ENCODE data around the gene RINT1. TPM values are rescaled to one million over a fixed set of nuclear protein-coding genes. Genes with fewer than 3 reads are reported as not detected.

RINT1 gene
- polyA plus RNA-seq, 2 of the 4 experiments (the other 2 are of a cell fraction), result 26.3 to 34.9 TPM

- no peak for ATAC-seq
- DNase-seq (ENCODE audit: low read depth in 1 of 2, low spot score in 1 of 2), result no peak
- Histone ChIP-seq H3K4me1 (peaks cover 7% of the 10 kb centered on the region; the same call in 2 of the 3 replicates), H3K4me2 (no peak overlapping the region), H3K27ac (no peak overlapping the region), H3K9me3 (0 out of 3 replicates have a peak, but pooled peaks cover 3% of the 10 kb centered on the region), H3K4me3 (no peak overlapping the region)
- ChIA-PET POLR2A (no interaction called here), CTCF (interaction anchor here (0.9 to 2.2 kb wide), 2 partner anchors 8 to 24 kb away, joined by 3 to 5 read pairs; no protein-coding TSS in a partner anchor)
- no peak for TF ChIP-seq CHD2 (IDR thresholded peaks at IDR 0.05; ENCODE audit: low read length, partially characterized antibody)
- TF ChIP-seq GATA3 (IDR thresholded peaks at IDR 0.05; ENCODE audit: borderline replicate concordance), result no peak
- no peak for TF ChIP-seq JUNB (IDR thresholded peaks at IDR 0.05)
- TF ChIP-seq HOXA7 (CRISPR knock-in tag; IDR thresholded peaks at IDR 0.05), result no peak
- no peak for TF ChIP-seq HOXB5 (CRISPR knock-in tag; IDR thresholded peaks at IDR 0.05)
- no peak for TF ChIP-seq MAZ (IDR thresholded peaks at IDR 0.05; ENCODE audit: borderline replicate concordance, low read depth, low read length)
- TF ChIP-seq CHD4 (IDR thresholded peaks at IDR 0.05; ENCODE audit: borderline replicate concordance), result no peak
- TF ChIP-seq ESRRA (IDR thresholded peaks at IDR 0.05; ENCODE audit: borderline replicate concordance, low read length), result no peak
- no peak for TF ChIP-seq KDM5A (IDR thresholded peaks at IDR 0.05)
- TF ChIP-seq MYC (IDR thresholded peaks at IDR 0.05; ENCODE audit: borderline replicate concordance, low read length), result no peak
- no peak for TF ChIP-seq BHLHE40 (IDR thresholded peaks at IDR 0.05; ENCODE audit: low read depth, low read length)
- TF ChIP-seq RARB (CRISPR knock-in tag; IDR thresholded peaks at IDR 0.05), result no peak
- TF ChIP-seq MAX (IDR thresholded peaks at IDR 0.05), result no peak
- no peak for TF ChIP-seq FOXS1 (CRISPR knock-in tag; IDR thresholded peaks at IDR 0.05)
- TF ChIP-seq EHMT2 (IDR thresholded peaks at IDR 0.05; ENCODE audit: low read depth), result no peak
- no peak for FAIRE-seq
Observed at GRCh38 chr7:105578496-105578895, 46.5 kb downstream of the RINT1 start.

- DNase-seq (ENCODE audit: low read depth in 1 of 2, low spot score in 1 of 2), result peak in 1 of 2 experiments; percentile 62
- no peak for FAIRE-seq
Observed at GRCh38 chr7:105580022-105580740, 48.2 kb downstream of the RINT1 start.

More at GRCh38 chr7:105580022-105580740, 48.2 kb downstream of the RINT1 start:
- Histone ChIP-seq H3K4me2 (peak overlapping the region; percentile 84), H3K4me1 (peaks cover 7% of the 10 kb centered on the region; the same call in 2 of the 3 replicates), H3K27ac (peak overlapping the region; percentile 81 to 86), H3K9me3 (no peaks in the 10 kb centered on the region), H3K4me3 (peak overlapping the region; percentile 53)
- CTCF ChIA-PET, result interaction anchor here (1.0 to 2.2 kb wide), 4 partner anchors 9 to 15 kb away, joined by 3 to 10 read pairs (median 4); no protein-coding TSS in a partner anchor
- POLR2A ChIA-PET, result no interaction called here
- ATAC-seq, result peak in 1 of 2 experiments; percentile 44; a peak in 3 of 6 replicates
- 61% methylated on average over 22 of the region's 22 CpGs for WGBS (ENCODE audit: missing lambda C conversion rate)
- TF ChIP-seq, protein P1, sequence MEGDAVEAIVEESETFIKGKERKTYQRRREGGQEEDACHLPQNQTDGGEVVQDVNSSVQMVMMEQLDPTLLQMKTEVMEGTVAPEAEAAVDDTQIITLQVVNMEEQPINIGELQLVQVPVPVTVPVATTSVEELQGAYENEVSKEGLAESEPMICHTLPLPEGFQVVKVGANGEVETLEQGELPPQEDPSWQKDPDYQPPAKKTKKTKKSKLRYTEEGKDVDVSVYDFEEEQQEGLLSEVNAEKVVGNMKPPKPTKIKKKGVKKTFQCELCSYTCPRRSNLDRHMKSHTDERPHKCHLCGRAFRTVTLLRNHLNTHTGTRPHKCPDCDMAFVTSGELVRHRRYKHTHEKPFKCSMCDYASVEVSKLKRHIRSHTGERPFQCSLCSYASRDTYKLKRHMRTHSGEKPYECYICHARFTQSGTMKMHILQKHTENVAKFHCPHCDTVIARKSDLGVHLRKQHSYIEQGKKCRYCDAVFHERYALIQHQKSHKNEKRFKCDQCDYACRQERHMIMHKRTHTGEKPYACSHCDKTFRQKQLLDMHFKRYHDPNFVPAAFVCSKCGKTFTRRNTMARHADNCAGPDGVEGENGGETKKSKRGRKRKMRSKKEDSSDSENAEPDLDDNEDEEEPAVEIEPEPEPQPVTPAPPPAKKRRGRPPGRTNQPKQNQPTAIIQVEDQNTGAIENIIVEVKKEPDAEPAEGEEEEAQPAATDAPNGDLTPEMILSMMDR (IDR thresholded peaks at IDR 0.05), result peak; percentile 35; the same call in 1 of the 3 replicates
- TF ChIP-seq FOSL2 (IDR thresholded peaks at IDR 0.05), result no peak
- TF ChIP-seq FOSL2 (CRISPR knock-in tag; IDR thresholded peaks at IDR 0.05), result peak; percentile 44
- TF ChIP-seq, protein P2, sequence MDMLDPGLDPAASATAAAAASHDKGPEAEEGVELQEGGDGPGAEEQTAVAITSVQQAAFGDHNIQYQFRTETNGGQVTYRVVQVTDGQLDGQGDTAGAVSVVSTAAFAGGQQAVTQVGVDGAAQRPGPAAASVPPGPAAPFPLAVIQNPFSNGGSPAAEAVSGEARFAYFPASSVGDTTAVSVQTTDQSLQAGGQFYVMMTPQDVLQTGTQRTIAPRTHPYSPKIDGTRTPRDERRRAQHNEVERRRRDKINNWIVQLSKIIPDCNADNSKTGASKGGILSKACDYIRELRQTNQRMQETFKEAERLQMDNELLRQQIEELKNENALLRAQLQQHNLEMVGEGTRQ (IDR thresholded peaks at IDR 0.05), result peak; percentile 18; the same call in 1 of the 2 replicates
- no peak for TF ChIP-seq RCOR1 (IDR thresholded peaks at IDR 0.05; ENCODE audit: low read depth, low read length)
- TF ChIP-seq RAD21 (conservative IDR thresholded peaks at IDR 0.05 in 1 of 2, IDR thresholded peaks at IDR 0.05 in 1 of 2), result 0 out of 5 replicates have a peak, but pooled peaks of 1 of the 2 experiments have one; percentile 17
